Left ventricle myocardium inferior (tissue), 1 donor: Measurements from ENCODE around the gene SEC14L3. TPM values are rescaled to one million over a fixed set of nuclear protein-coding genes. Genes with fewer than 3 reads are reported as not detected.

Experiments used
- DNase-seq: peaks from one replicate; pipeline ENCODE4 v3.0.0-alpha.2; 2020
- H3K27ac ChIP-seq: fragments of 200-600 bp; replicated peaks from 2 replicates; pipeline ENCODE4 v1.8.0; 2021
- H3K27me3 ChIP-seq: fragments of 200-600 bp; 2 replicates; pipeline ENCODE4 v1.8.0; 2021; ENCODE audit warnings: low read depth
- H3K36me3 ChIP-seq: fragments of 200-600 bp; 2 replicates; pipeline ENCODE4 v1.8.0; 2021
- H3K4me1 ChIP-seq: fragments of 200-600 bp; 2 replicates; pipeline ENCODE4 v1.8.0; 2021
- H3K4me3 ChIP-seq: fragments of 200-600 bp; 2 replicates; pipeline ENCODE4 v1.8.0; 2021; ENCODE audit warnings: mild to moderate bottlenecking, moderate library complexity
- H3K9me3 ChIP-seq: fragments of 200-600 bp; replicated peaks from 2 replicates; pipeline ENCODE4 v1.8.0; 2021
- CTCF ChIP-seq: fragments of 200-600 bp; IDR thresholded peaks from 2 replicates; pipeline ENCODE4 v1.8.0; 2021; ENCODE audit warnings: antibody characterized with exemption, mild to moderate bottlenecking, borderline replicate concordance
- intact Hi-C: fragments of 100-400 bp; cut with micrococcal nuclease; formaldehyde crosslinking; loops from one replicate; pipeline ENCODE4 v1.11.0; 2022
- total RNA-seq: library from RNA; stranded (reverse); fragmentation: NEBNext Ultra II Directional; extraction: Animal tissue kit (Norgen Biotek cat#: 25700); gene quantifications from one replicate; pipeline ENCODE4 v1.2.1, GENCODE V29; 2021
- donor health status: DM: no; HTN: yes; CAD: no; lungs with severe emphysema.

The SEC14L3 gene
- total RNA-seq, 1 donor from 2014 or later = not detected

DNA sequence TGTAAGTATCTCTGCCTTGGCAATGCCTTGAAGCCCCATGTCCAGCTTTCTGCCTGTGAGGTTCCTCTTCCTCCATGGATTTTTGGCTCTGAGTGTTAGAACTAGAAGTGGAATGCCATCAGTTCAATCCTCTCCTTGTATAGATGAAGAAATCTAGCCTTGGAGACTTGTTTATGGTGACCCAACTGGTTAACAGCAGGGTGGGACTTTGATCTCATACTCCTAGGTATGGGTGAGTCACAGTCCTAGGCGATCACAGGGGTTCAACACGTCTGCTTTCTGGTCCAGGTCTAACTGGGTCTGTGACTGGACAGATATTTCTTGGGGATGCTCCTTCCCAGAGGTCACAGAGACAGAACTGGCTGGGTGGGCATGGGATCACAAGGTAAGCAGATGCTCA is 55.4 kb downstream of the SEC14L3 start:
- intact Hi-C loops = no loop called here
- Histone ChIP-seq H3K4me1 (peaks cover 1% of the 10 kb centered on the region), H3K27ac (no peak overlapping the region), H3K9me3 (no peaks in the 10 kb centered on the region), H3K27me3 (no peaks in the 10 kb centered on the region), H3K4me3 (no peak overlapping the region), H3K36me3 (peaks cover 54% of the 10 kb centered on the region)
- TF ChIP-seq CTCF = no peak
- DNase-seq = no peak

DNA sequence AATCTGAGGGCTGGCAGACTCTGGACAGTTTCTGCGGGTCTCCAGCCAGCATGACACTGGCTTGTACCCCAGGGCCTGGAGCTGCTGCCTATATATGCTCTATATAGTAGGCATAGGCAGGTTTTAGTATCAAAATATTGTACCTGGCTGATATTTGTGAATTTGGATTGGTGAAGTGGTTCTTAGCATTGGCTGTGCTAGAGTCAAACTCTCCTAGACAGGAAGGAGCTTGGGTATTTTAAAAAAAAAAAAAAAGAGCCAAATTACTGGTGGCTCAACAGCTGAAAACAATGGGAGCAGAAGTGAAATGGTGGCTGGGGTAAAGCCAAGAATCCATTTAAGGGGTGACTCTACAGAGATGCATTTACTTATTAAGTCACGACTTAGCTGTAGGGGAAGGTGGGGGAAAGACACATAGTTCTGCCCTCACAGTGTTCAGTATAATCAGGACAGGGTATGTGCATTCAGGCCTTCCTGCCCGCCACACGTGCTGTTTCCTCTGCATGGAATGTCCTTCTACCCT is 57.2 kb downstream of the SEC14L3 start:
- peaks cover 53% of the 10 kb centered on the region for H3K36me3 ChIP-seq
- H3K27ac ChIP-seq = no peak overlapping the region
- H3K27me3 ChIP-seq = no peaks in the 10 kb centered on the region
- no peaks in the 10 kb centered on the region for H3K9me3 ChIP-seq
- no peak for TF ChIP-seq CTCF
- no peak for DNase-seq
- H3K4me1 ChIP-seq = no peaks in the 10 kb centered on the region
- intact Hi-C loops = no loop called here
- H3K4me3 ChIP-seq = no peak overlapping the region

GRCh38 chr22:30413745-30414524 is 57.9 kb downstream of the SEC14L3 start:
- no peak for TF ChIP-seq CTCF
- Histone ChIP-seq H3K4me1 (no peaks in the 10 kb centered on the region), H3K27me3 (no peaks in the 10 kb centered on the region), H3K36me3 (peaks cover 48% of the 10 kb centered on the region), H3K27ac (no peak overlapping the region), H3K9me3 (no peaks in the 10 kb centered on the region), H3K4me3 (no peak overlapping the region)
- intact Hi-C loops = no loop called here
- DNase-seq = no peak

DNA sequence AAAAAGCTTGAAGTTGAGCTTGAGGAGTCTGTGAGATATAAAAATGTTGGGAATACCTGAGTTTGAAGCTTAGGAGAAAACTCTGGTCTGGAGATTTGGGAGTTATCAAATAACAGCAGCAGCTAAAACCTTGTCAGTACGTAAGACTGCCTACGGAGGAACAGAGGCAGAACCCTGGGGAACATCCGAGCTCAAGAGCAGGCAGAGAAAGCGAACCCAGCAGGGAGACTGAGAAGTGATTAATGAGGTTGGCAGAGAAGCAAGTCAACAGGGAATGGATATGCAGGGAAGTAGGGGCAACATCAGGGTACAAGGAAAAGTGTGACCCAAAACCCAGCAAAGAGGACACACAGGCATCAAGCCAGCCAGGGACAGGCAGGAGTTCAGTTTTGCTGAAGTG is 58.8 kb downstream of the SEC14L3 start:
- Histone ChIP-seq H3K27ac (no peak overlapping the region), H3K4me1 (no peaks in the 10 kb centered on the region), H3K9me3 (no peaks in the 10 kb centered on the region), H3K4me3 (no peak overlapping the region), H3K27me3 (no peaks in the 10 kb centered on the region), H3K36me3 (peaks cover 38% of the 10 kb centered on the region)
- DNase-seq = no peak
- intact Hi-C loops = no loop called here
- TF ChIP-seq CTCF = no peak

- Histone ChIP-seq H3K4me3 (no peak overlapping the region), H3K27me3 (no peaks in the 10 kb centered on the region), H3K27ac (no peak overlapping the region), H3K9me3 (no peaks in the 10 kb centered on the region), H3K4me1 (no peaks in the 10 kb centered on the region), H3K36me3 (peaks cover 27% of the 10 kb centered on the region)
- no peak for TF ChIP-seq CTCF
- DNase-seq = no peak
- intact Hi-C loops = no loop called here
Measured at GRCh38 chr22:30411780-30412179, 60.0 kb downstream of the SEC14L3 start.

Other genes with a start within 250 kb of the SEC14L3 start
- 0.16 TPM for gene LIF, start 225.3 kb downstream of the SEC14L3 start, total RNA-seq
- not detected for gene OSM, start 205.2 kb downstream of the SEC14L3 start, total RNA-seq
- gene CASTOR1, start 182.5 kb downstream of the SEC14L3 start, total RNA-seq = 6.5 TPM
- gene TBC1D10A, start 145.1 kb downstream of the SEC14L3 start, total RNA-seq = 5.8 TPM
- gene SF3A1, start 115.1 kb downstream of the SEC14L3 start, total RNA-seq = 89.2 TPM
- gene CCDC157, start 115.0 kb downstream of the SEC14L3 start, total RNA-seq = 0.58 TPM
- 4.9 TPM for gene RNF215, start 84.6 kb downstream of the SEC14L3 start, total RNA-seq
- gene SEC14L2, start 75.0 kb downstream of the SEC14L3 start, total RNA-seq = 1.2 TPM
- 19.7 TPM for gene MTFP1, start 46.2 kb downstream of the SEC14L3 start, total RNA-seq
- 0.11 TPM for gene SEC14L4, start 33.7 kb upstream of the SEC14L3 start, total RNA-seq
- not detected for gene SEC14L6, start 74.7 kb upstream of the SEC14L3 start, total RNA-seq
- gene GAL3ST1, start 102.6 kb upstream of the SEC14L3 start, total RNA-seq = 0.16 TPM
- gene PES1, start 119.9 kb upstream of the SEC14L3 start, total RNA-seq = 23.1 TPM
- gene TCN2, start 135.2 kb upstream of the SEC14L3 start, total RNA-seq = 14.1 TPM
- 3.8 TPM for gene SLC35E4, start 163.8 kb upstream of the SEC14L3 start, total RNA-seq
- gene DUSP18, start 195.9 kb upstream of the SEC14L3 start, total RNA-seq = 2.7 TPM
- 22.2 TPM for gene OSBP2, start 222.9 kb upstream of the SEC14L3 start, total RNA-seq